Measurements from ENCODE around the gene EYA2.

EYA2 gene

GRCh38 chr20:46935394-46936017, 40.9 kb downstream of the EYA2 start:
- no peak for DNase-seq (ENCODE audit: low read depth)
- no peak overlapping the region for H3K4me3 ChIP-seq (ENCODE audit: low read length)
- TF ChIP-seq, protein P1, sequence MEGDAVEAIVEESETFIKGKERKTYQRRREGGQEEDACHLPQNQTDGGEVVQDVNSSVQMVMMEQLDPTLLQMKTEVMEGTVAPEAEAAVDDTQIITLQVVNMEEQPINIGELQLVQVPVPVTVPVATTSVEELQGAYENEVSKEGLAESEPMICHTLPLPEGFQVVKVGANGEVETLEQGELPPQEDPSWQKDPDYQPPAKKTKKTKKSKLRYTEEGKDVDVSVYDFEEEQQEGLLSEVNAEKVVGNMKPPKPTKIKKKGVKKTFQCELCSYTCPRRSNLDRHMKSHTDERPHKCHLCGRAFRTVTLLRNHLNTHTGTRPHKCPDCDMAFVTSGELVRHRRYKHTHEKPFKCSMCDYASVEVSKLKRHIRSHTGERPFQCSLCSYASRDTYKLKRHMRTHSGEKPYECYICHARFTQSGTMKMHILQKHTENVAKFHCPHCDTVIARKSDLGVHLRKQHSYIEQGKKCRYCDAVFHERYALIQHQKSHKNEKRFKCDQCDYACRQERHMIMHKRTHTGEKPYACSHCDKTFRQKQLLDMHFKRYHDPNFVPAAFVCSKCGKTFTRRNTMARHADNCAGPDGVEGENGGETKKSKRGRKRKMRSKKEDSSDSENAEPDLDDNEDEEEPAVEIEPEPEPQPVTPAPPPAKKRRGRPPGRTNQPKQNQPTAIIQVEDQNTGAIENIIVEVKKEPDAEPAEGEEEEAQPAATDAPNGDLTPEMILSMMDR (IDR thresholded peaks at IDR 0.05; ENCODE audit: insufficient read depth, low read depth, low read length, missing control alignments), result no peak

GRCh38 chr20:46936415-46937156, 41.9 kb downstream of the EYA2 start:
- TF ChIP-seq, protein P1 (IDR thresholded peaks at IDR 0.05; ENCODE audit: insufficient read depth, low read depth, low read length, missing control alignments), result no peak
- no peak overlapping the region for H3K4me3 ChIP-seq (ENCODE audit: low read length)
- no peak for DNase-seq (ENCODE audit: low read depth)

DNA sequence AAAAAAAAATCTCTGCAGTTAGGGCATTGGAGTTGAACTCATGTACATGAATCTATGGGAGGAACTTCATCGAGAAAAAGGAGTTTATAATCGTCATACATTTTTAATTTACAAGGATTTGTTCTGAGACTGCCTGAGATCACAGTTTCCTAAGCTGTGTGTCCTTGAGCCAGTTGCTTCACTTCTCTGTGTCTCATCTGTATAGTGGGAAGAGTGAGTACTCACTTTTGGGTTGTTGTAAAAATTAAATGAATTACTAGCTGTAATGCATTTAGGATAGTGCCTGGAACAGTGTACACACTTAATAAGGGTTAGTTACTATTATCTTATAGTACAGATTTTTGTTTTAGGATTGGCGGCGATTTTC, 42.5 kb downstream of the EYA2 start:
- no peak for DNase-seq (ENCODE audit: low read depth)
- H3K4me3 ChIP-seq (ENCODE audit: low read length), result no peak overlapping the region
- TF ChIP-seq, protein P1 (IDR thresholded peaks at IDR 0.05; ENCODE audit: insufficient read depth, low read depth, low read length, missing control alignments), result no peak

DNA sequence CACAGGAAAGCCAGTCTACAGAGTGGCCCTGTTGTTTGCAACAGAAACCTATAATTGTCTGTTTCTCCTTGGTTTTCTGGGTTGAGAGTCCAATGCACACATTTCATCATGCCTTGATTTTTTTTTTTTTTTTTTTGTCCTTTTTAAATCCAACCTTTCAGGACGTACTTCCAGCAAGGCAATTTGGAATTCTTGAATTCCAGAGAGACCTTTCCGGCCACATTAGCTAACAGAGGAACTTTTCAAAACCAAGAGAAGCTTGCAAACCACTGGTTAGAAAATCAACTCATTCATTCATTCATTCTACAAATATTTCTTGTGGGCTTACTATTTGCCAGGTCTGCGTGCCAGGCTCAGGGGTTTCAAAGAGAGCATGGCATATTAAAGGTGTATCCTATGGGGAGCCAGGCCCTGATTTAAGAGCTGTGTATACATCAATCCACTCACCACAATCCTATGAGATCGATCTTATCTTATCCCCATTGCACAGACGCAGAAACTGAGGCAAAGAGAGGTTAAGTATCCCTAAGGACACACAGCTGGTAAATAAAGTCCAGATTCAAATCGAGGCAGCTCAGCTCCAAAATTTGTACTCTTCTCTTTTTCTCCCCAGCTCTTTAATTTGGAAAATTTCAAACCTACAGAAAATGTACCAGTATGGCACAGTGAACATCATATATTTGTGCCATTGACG, 43.0 kb downstream of the EYA2 start:
- TF ChIP-seq, protein P1 (IDR thresholded peaks at IDR 0.05; ENCODE audit: insufficient read depth, low read depth, low read length, missing control alignments), result no peak
- H3K4me3 ChIP-seq (ENCODE audit: low read length), result no peak overlapping the region
- no peak for DNase-seq (ENCODE audit: low read depth)

GRCh38 chr20:46938434-46938833, 43.8 kb downstream of the EYA2 start:
- no peak for DNase-seq (ENCODE audit: low read depth)
- TF ChIP-seq, protein P1 (IDR thresholded peaks at IDR 0.05; ENCODE audit: insufficient read depth, low read depth, low read length, missing control alignments), result no peak
- no peak overlapping the region for H3K4me3 ChIP-seq (ENCODE audit: low read length)

DNA sequence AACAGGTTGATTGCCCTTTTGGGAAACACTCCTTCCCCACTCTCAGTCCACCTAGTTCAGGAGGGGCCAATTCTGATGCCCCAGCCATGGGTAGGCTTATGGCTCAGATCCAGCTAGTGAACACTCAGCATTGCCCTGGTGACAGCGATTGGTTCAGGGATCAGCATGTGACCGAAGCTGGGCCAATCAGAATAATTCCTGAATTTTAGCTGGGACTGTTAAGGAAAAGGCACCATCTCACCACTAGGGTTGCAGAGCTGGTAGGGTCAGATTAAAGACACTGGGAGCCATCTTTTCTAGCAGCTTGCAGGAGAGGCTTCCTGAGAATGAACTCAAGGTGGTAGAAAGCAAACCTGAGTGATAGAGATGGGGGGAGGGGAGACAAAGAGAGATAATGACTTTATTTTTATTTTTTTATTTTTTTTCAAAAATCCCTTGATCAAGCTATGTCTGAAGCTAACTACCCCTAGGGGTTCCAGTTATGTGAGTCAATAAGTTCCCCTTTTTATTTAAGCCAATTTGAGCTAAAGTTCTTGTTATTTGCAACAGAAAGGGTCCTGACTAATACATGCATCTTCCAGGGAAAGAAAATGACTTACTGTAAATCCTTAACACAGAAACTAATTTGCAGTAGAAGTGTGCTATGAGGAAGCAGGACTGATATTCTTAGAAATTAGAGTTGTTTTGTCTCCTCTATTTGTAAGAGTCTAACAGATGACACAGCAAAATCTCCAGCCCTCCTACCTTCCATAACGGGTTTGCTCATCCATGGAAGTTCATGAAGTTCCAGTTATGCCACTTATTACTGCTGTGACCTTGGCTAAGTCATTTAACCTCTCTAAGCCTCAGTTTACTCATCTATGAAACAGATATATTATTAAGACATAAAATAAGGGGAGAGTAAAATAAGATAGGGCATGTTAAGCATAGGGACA, 44.7 kb downstream of the EYA2 start:
- no peak overlapping the region for H3K4me3 ChIP-seq (ENCODE audit: low read length)
- peak; percentile 22 for DNase-seq (ENCODE audit: low read depth)
- TF ChIP-seq, protein P1 (IDR thresholded peaks at IDR 0.05; ENCODE audit: insufficient read depth, low read depth, low read length, missing control alignments), result peak; percentile 27

All from epithelial cell of esophagus (primary cell).